Stimulated activated naive CD8-positive, alpha-beta T cell treated with anti-CD3 and anti-CD28 coated beads, Interleukin-15, amount 100 ng/mL, for 72 hours (primary cell): ENCODE data around the gene INCA1.
"Not testable (repeated sequence)": the region's sequence is repeated elsewhere in the genome, so short reads cannot be mapped to it uniquely, and the experiment has no call there.

Source experiments
- ATAC-seq: fragments of 150-1000 bp; cut with Tn5 transposase; 2 replicates; pipeline ENCODE4 v1.10.0; 2021; ENCODE audit warnings: mild to moderate bottlenecking, moderate library complexity
- DNase-seq, 2 donors: peaks; one replicate each; pipeline ENCODE4 v3.0.0; 2021 to 2022
- H3K27ac Mint-ChIP-seq, 2 donors: one replicate each; pipeline ENCODE4 v1.8.0; 2022; ENCODE audit warnings: mild to moderate bottlenecking in 2 of 2, mixed read lengths in 2 of 2, moderate library complexity in 2 of 2
- H3K27me3 Mint-ChIP-seq: one replicate; pipeline ENCODE4 v1.8.0; 2022; ENCODE audit warnings: mixed read lengths
- H3K4me1 Mint-ChIP-seq: one replicate; pipeline ENCODE4 v1.8.0; 2022; ENCODE audit warnings: mild to moderate bottlenecking, mixed read lengths
- H3K4me3 Mint-ChIP-seq, 2 donors: one replicate each; pipeline ENCODE4 v1.8.0; 2022; ENCODE audit warnings: mild to moderate bottlenecking in 2 of 2, mixed read lengths in 2 of 2, moderate library complexity in 1 of 2
- H3K9me3 Mint-ChIP-seq, 2 donors: one replicate each; pipeline ENCODE4 v1.8.0; 2022; ENCODE audit warnings: mixed read lengths in 2 of 2

The INCA1 gene

DNA sequence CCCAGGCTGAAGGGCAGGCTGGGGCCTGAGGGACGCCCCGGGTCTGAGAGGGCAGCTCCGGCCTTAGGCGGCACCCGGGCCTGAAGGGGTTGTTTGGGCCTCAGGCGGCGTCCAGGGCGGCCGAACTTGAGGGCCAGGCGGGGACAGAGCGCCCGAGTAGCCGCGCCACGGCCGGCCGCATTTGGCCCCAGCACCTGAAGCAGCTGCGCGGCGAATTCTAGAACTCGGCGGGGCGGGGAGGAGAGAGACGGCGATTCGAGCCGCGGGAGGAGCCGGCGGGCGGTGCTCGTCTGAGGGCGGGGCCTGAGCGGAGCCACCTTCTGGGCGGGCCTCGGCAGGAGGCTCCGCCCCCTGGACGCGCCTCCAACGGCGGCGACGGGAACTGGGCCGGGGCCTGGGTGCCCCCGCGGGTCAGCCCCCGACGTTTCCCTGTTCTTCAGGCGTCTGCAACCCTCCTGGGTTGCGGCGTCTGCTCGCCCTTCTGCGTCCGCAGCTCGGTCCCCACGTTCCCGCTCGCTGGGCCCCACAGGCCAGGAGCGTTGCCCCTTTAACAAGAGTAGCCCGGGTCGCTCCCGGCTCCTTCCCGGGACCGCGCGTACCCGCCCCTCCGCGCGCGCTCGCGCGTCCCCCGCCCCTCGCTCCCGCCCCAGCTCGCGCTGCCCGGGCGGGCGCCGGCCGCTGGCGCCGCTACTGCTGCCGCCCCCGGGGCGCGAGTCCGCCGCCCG is at the start of gene INCA1, which contains the start of gene KIF1C:
TSS of gene INCA1 (minus strand) at position 221 of the 725 bp plus-strand sequence. CDS start 3,085 bp downstream, outside the sequence.
TSS of gene KIF1C (plus strand) at position 649 of the 725 bp plus-strand sequence. CDS start 2,297 bp downstream, outside the sequence.
- Mint-ChIP-seq H3K9me3 (no peaks in the 10 kb centered on the region), H3K4me3 (peak within 1 kb of the TSS; percentile 92), H3K27me3 (no peaks in the 10 kb centered on the region), H3K27ac (peak within 1 kb of the TSS; percentile 86 to 95), H3K4me1 (peaks cover 39% of the 10 kb centered on the region)
- DNase-seq = peak; percentile 92 to 94
- ATAC-seq = peak; percentile 92

GRCh38 chr17:5045496-5045895 is 48.2 kb upstream of the INCA1 start:
- H3K4me3 Mint-ChIP-seq = no peak overlapping the region
- H3K27ac Mint-ChIP-seq = peak overlapping the region in 1 of 2 donors; percentile 94
- DNase-seq = no peak
- peaks cover 59% of the 10 kb centered on the region for H3K4me1 Mint-ChIP-seq
- no peaks in the 10 kb centered on the region for H3K9me3 Mint-ChIP-seq
- H3K27me3 Mint-ChIP-seq = no peaks in the 10 kb centered on the region
- ATAC-seq = no peak

DNA sequence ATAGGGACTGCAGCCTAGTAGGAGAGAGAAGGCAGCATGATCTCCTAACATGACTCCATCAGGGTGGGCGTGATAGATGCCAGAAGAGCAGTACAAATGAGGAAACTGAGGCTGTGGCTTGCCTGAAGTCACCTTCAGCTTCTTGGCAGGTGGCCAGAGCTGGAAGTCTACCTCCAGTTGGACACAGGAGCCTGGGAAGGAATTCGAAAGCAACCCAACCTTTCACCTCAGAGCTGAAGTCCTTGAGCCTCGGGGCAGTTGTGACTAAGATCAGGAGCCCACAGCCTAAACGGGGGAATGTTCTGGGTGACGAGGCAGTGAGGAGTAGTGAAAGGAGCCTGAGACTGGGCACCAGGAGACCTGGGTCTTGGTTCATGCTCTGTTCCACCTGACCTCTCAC is 47.3 kb upstream of the INCA1 start:
- no peak overlapping the region for H3K4me3 Mint-ChIP-seq

GRCh38 chr17:5043524-5043923 is 46.2 kb upstream of the INCA1 start:
- DNase-seq (no peak), ATAC-seq (no peak)
- no peaks in the 10 kb centered on the region for H3K9me3 Mint-ChIP-seq
- peaks cover 45% of the 10 kb centered on the region for H3K4me1 Mint-ChIP-seq
- no peak overlapping the region for H3K4me3 Mint-ChIP-seq
- H3K27ac Mint-ChIP-seq = no peak overlapping the region
- no peaks in the 10 kb centered on the region for H3K27me3 Mint-ChIP-seq

More for the DNA sequence above, 47.3 kb upstream of the INCA1 start:
- ATAC-seq (no peak), DNase-seq (no peak)
- H3K27ac Mint-ChIP-seq = no peak overlapping the region
- H3K4me1 Mint-ChIP-seq = peaks cover 56% of the 10 kb centered on the region
- no peaks in the 10 kb centered on the region for H3K27me3 Mint-ChIP-seq
- no peaks in the 10 kb centered on the region for H3K9me3 Mint-ChIP-seq

DNA sequence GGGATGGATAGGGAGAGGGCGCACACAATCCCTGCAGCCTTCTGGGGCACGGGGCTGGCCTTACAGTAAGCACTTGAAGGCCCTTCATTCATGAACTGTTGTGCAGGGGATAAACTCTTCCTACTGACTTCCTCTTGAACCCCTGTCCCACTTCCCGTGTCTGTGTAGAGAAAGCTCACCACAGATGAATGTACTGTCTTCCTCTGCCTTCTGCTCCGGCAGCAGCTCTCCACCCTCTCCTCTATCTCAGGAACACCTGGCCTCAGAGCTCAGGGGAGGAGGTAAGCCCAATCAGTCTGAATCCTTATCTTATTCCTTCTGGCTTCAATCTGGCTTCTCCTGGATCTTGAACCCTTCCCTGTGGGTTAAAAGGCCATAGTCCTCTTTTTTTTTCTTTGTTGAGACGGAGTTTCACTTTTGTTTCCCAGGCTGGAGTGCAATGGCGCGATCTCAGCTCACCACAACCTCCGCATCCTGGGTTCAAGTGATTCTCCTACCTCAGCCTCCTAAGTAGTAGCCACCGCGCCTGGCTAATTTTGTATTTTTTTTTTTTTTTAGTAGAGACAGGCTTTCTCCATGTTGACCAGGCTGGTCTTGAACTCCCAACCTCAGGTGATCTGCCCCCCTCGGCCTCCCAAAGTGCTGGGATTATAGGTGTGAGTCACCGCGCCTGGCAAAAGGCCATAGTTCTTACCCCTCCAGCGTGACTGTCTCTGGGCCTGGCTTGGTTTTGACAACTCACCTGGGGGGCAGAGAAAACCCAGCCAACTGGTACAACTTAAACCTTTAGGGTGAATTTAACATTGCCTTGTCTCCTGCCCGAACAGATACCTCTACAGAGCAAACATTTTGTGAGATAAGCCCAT is 45.1 kb upstream of the INCA1 start:
- no peak for ATAC-seq

DNA sequence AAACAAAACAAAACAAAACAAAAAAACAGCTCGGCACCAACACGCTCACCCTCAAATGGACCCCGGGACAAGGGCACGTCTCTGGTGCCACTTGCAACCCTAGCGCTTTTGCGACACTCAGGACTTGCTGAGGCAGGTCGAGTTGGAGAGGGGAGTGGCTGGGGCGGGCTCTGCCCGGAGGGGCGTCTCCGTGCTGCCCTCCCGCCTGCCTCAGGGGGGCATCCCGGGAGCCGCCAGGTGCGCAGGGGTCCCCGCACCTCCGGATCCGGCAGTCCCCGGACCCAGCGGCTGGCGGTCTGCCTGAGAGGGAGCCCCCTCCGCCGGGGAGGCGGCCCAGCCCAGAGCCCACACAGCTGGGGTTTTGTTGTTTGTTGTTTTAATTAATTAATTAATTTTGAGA is 38.0 kb upstream of the INCA1 start, which contains the start of gene SLC52A1:
TSS of gene SLC52A1 (minus strand) at position 112 of the 400 bp plus-strand sequence. CDS start 820 bp downstream, outside the sequence.
- peaks cover 21% of the 10 kb centered on the region for H3K4me1 Mint-ChIP-seq
- no peaks in the 10 kb centered on the region for H3K9me3 Mint-ChIP-seq
- ATAC-seq (no peak), DNase-seq (no peak)
- H3K4me3 Mint-ChIP-seq = peak within 1 kb of the TSS; percentile 19 to 33
- peaks cover 18% of the 10 kb centered on the region for H3K27me3 Mint-ChIP-seq
- H3K27ac Mint-ChIP-seq = no peak within 1 kb of the TSS

More for the DNA sequence above, 45.1 kb upstream of the INCA1 start:
- DNase-seq = no peak
- peaks cover 33% of the 10 kb centered on the region for H3K4me1 Mint-ChIP-seq
- H3K27me3 Mint-ChIP-seq = no peaks in the 10 kb centered on the region
- no peaks in the 10 kb centered on the region for H3K9me3 Mint-ChIP-seq
- H3K27ac Mint-ChIP-seq = peak overlapping the region; percentile 85 to 96
- peak overlapping the region; percentile 72 to 77 for H3K4me3 Mint-ChIP-seq

DNA sequence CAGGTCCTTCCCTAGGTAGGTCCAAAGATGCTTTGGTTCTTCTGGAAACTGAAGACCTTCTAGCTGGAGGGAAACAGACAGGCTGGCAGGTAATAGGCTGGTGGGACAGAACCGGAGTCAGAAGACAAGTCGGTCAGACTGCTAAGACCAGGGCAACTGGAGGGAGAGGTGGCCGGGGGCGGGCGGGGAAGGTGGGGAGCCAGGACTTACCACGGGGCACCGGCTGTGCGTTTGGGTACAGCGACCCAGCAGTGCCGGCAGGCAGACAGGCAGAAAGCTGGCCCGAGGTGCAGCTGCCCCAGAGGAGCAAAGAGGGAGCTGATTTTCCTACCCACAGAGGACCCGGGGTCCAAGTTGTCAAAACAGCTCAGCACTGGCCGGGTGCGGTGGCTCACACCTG is 37.3 kb upstream of the INCA1 start:
- DNase-seq (no peak), ATAC-seq (no peak)
- Mint-ChIP-seq H3K9me3 (no peaks in the 10 kb centered on the region), H3K4me3 (peak overlapping the region in 1 of 2 donors; percentile 33), H3K27me3 (peaks cover 18% of the 10 kb centered on the region), H3K4me1 (peaks cover 22% of the 10 kb centered on the region), H3K27ac (no peak overlapping the region)

DNA sequence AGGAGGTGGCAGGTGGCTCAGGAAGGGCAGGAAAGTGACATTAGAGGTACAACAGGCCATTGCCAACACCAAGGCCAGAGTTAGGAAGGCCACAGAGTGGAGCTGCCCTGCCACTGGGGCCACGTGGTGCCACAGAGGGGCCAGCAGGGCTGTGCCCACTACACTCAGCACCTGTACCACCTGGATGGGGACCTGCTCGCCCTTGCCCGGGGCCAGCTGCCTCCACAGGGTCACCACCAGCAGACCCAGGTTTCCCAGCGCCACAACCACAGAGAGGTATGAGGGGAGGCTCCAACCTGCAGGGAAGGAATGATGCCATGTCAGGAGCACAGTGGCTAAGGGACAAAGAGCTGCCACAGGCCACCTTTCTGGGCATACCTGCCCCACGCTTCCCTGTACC is 36.7 kb upstream of the INCA1 start:
- no peaks in the 10 kb centered on the region for H3K9me3 Mint-ChIP-seq
- ATAC-seq = no peak

GRCh38 chr17:5033352-5034015 is 36.2 kb upstream of the INCA1 start:
- Mint-ChIP-seq H3K27ac (no peak overlapping the region), H3K4me1 (peaks cover 22% of the 10 kb centered on the region), H3K27me3 (peaks cover 18% of the 10 kb centered on the region), H3K4me3 (no peak overlapping the region), H3K9me3 (no peaks in the 10 kb centered on the region)
- ATAC-seq (no peak), DNase-seq (no peak)

More for the DNA sequence above, 36.7 kb upstream of the INCA1 start:
- H3K27me3 Mint-ChIP-seq = peaks cover 18% of the 10 kb centered on the region
- H3K4me3 Mint-ChIP-seq = no peak overlapping the region
- no peak overlapping the region for H3K27ac Mint-ChIP-seq
- no peak for DNase-seq
- H3K4me1 Mint-ChIP-seq = peaks cover 22% of the 10 kb centered on the region

- no peak for ATAC-seq
- H3K4me3 Mint-ChIP-seq = no peak overlapping the region
- DNase-seq = no peak
- peaks cover 18% of the 10 kb centered on the region for H3K27me3 Mint-ChIP-seq
- H3K4me1 Mint-ChIP-seq = peaks cover 22% of the 10 kb centered on the region
- no peak overlapping the region for H3K27ac Mint-ChIP-seq
- no peaks in the 10 kb centered on the region for H3K9me3 Mint-ChIP-seq
These were observed 35.5 kb upstream of the INCA1 start for GRCh38 chr17:5032865-5033264.

DNA sequence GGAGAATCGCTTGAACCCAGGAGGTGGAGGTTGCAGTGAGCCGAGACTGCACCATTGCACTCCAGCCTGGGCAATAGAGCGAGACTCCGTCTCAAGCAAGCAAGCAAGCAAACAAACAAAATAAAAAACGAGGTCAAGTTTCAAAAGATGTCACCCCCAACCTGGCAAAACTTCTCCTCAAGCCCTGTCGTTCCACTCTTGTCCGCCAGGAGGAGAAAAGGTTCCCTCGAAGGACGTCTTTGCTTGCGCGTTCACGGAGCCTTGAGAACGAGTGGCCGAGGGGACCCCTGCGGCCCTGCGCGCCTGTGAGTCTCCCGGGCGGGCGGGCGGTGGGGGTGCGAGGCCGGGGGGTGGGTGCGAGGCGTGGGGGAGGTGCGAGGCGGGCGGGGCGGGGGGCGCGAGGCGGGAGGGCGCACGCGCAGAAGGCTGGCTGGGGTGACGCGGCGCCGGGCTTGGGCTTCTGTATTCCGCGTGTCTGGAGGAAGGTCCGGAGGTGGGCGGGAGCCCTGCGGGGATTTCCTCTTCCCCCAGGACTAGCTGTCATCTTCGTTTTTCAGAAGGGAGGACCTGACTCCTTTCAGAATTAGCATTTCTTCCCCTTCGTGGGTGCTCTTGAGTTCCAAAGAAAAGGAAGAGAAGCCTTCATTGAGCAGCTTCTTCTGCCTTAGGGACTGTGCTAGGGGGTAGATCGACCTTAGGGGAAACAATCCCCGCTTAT is 34.2 kb upstream of the INCA1 start:
- ATAC-seq (peak; percentile 89), DNase-seq (peak; percentile 84 to 85)
- peaks cover 18% of the 10 kb centered on the region for H3K27me3 Mint-ChIP-seq
- no peaks in the 10 kb centered on the region for H3K9me3 Mint-ChIP-seq
- peak overlapping the region; percentile 82 to 84 for H3K4me3 Mint-ChIP-seq
- peaks cover 22% of the 10 kb centered on the region for H3K4me1 Mint-ChIP-seq
- peak overlapping the region; percentile 52 to 95 for H3K27ac Mint-ChIP-seq

- H3K27ac Mint-ChIP-seq, ATAC-seq, H3K9me3 Mint-ChIP-seq, H3K4me3 Mint-ChIP-seq, DNase-seq: not testable (repeated sequence)
- H3K4me1 Mint-ChIP-seq = peaks cover 22% of the 10 kb centered on the region
- peaks cover 18% of the 10 kb centered on the region for H3K27me3 Mint-ChIP-seq
These were observed 32.8 kb upstream of the INCA1 start for GRCh38 chr17:5030168-5030567.

DNA sequence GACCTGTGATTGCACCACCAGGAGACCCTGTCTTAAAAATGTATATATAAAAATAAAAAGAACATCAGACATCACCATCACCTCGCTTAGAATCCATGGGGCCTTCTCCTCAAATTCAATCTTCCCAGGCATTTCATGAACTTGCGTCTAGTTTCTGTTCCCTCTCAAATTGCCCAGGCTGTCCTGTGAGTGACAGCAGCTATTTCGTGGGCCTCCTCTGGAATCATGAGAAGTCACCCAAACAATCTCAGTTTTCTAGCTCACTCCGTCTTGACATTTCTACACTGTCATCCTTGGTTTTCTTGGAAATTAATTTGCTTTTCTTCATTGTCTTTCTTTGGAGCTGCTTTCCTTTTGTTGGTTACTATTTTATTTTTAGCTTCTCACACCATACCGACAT is 30.6 kb upstream of the INCA1 start:
- Mint-ChIP-seq H3K9me3 (no peaks in the 10 kb centered on the region), H3K4me1 (peaks cover 22% of the 10 kb centered on the region), H3K27ac (no peak overlapping the region), H3K4me3 (no peak overlapping the region), H3K27me3 (no peaks in the 10 kb centered on the region)
- DNase-seq = no peak
- no peak for ATAC-seq

- Mint-ChIP-seq H3K9me3 (no peaks in the 10 kb centered on the region), H3K4me1 (peaks cover 21% of the 10 kb centered on the region), H3K27ac (no peak overlapping the region), H3K27me3 (no peaks in the 10 kb centered on the region), H3K4me3 (no peak overlapping the region)
- DNase-seq = no peak
- no peak for ATAC-seq
These were observed 30.0 kb upstream of the INCA1 start for GRCh38 chr17:5027299-5027698.

DNA sequence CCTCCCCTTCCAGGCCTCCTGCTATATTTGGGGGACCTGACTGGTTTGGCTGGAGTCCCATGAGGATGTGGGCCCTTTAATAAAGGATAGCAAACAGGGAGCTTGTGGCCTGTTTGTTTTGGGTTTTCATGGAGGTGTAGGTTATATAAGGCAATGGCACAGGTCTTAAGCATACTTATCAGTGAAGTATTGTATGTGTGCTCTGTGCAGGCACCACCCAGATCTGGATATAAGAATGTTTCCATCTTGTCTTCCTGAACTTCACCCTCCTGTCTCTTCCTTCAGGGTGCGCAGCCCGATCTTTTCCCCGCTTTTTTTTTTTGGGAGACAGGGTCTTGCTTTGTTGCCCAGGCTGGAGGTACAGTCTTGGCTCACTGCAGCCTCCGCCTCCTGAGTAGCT is 27.3 kb upstream of the INCA1 start:
- no peak overlapping the region for H3K27ac Mint-ChIP-seq
- peaks cover 4% of the 10 kb centered on the region for H3K4me1 Mint-ChIP-seq
- H3K4me3 Mint-ChIP-seq = no peak overlapping the region
- H3K27me3 Mint-ChIP-seq = no peaks in the 10 kb centered on the region
- H3K9me3 Mint-ChIP-seq = no peaks in the 10 kb centered on the region
- DNase-seq = no peak
- ATAC-seq = no peak
